ENCODE results near the gene LRRC40. TPM values are rescaled to one million over a fixed set of nuclear protein-coding genes. Genes with fewer than 3 reads are reported as not detected.

Gene LRRC40
- total RNA-seq, 4 donors from 2014 or later = 0.37 to 14.1 (median 12.2) TPM

DNA sequence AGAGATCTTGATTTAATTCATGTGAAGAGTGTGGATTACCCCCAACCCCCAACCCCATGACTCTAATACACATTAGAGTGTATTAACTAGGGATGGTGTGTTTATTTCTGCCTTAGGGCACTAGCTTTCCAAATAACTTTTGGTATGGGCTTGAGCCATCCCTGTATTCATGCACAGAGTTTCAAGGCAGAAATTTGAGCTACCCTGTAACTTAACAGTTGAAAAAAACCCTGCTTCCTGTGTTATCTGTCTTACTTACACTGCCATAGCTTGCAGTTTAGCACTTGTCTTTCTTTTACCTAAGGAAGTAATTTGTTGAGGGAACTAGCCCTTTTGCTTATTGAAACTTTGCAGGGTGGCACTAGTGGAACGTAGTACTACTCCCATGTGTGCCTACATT, 22.1 kb upstream of the LRRC40 start:
- WGBS, 2 donors (ENCODE audit: low coverage in 1 of 2) = 39 to 60% methylated on average over 1 of the region's 1 CpG
- Histone ChIP-seq H3K36me3 (peaks cover 0 to 42% (median 19%) of the 10 kb centered on the region in 4 donors), H3K27me3 (no peaks in the 10 kb centered on the region), H3K4me1 (peaks cover 13 to 40% (median 20%) of the 10 kb centered on the region in 4 donors), H3K4me3 (no peak overlapping the region), H3K27ac (no peak overlapping the region), H3K9me3 (no peaks in the 10 kb centered on the region)
- no peak for DNase-seq
- TF ChIP-seq EP300 (IDR thresholded peaks at IDR 0.05; ENCODE audit: low read depth) (no peak), POLR2A (IDR thresholded peaks at IDR 0.05) (no peak), POLR2AphosphoS5 (IDR thresholded peaks at IDR 0.05) (no peak), CTCF (IDR thresholded peaks at IDR 0.05) (no peak)
- intact Hi-C loops (cut with DNase I; ENCODE audit: low total_unique reads) (loop anchor here (10.0 kb wide), 1 partner anchor 837 kb away; no protein-coding TSS in a partner anchor), in situ Hi-C loops (cut with MboI; ENCODE audit: low pct_ligation_motif_present in 1 of 4, low pct_unique_long_range_greater_than_20kb in 1 of 4, low sequenced_read_pairs in 3 of 4) (loop anchor here (25.0 kb wide), 1 partner anchor 835 kb away; no protein-coding TSS in a partner anchor)

DNA sequence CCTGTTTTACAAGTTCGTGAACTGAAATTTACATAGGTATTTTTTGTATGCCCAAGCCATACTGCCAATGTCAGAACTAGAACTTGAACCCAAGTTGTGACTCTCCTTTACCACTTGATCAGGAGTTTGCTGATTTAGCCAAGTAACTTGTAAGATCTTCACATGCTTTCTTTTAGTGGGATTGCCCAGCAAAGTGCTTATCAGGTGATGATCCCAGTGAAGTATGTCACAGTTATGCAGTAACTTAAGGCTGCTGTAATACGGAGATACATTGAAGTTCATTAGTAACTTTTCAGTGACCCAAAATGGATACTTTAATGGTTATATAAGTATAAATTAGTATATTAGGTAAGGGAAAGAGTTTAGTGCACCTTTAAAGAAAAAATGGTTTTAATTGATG, 19.6 kb upstream of the LRRC40 start:
- no peak for DNase-seq
- WGBS, 2 donors (ENCODE audit: low coverage in 1 of 2) = 89 to 90% methylated on average over 2 of the region's 2 CpGs

GRCh38 chr1:70222716-70223235, 17.4 kb upstream of the LRRC40 start:
- 11 to 23% methylated on average over 3 of the region's 3 CpGs for WGBS, 2 donors (ENCODE audit: low coverage in 1 of 2)
- TF ChIP-seq POLR2AphosphoS5 (IDR thresholded peaks at IDR 0.05) (no peak), CTCF (IDR thresholded peaks at IDR 0.05) (no peak), EP300 (IDR thresholded peaks at IDR 0.05; ENCODE audit: low read depth) (no peak), POLR2A (IDR thresholded peaks at IDR 0.05) (no peak)
- Histone ChIP-seq H3K9me3 (no peaks in the 10 kb centered on the region), H3K27me3 (no peaks in the 10 kb centered on the region), H3K4me1 (peaks cover 14 to 52% (median 30%) of the 10 kb centered on the region in 4 donors), H3K4me3 (peak overlapping the region in 2 of 4 donors; percentile 74 to 75), H3K27ac (peak overlapping the region; percentile 94 to 99 (median 98)), H3K36me3 (no peaks in the 10 kb centered on the region)
- DNase-seq = no peak
- intact Hi-C loops (cut with DNase I; ENCODE audit: low total_unique reads) (loop anchor here (10.0 kb wide), 1 partner anchor 842 kb away; no protein-coding TSS in a partner anchor), in situ Hi-C loops (cut with MboI; ENCODE audit: low pct_ligation_motif_present in 1 of 4, low pct_unique_long_range_greater_than_20kb in 1 of 4, low sequenced_read_pairs in 3 of 4) (no loop called here)

More for the DNA sequence above, 19.6 kb upstream of the LRRC40 start:
- Histone ChIP-seq H3K36me3 (peaks cover 0 to 18% (median 9%) of the 10 kb centered on the region in 4 donors), H3K9me3 (no peaks in the 10 kb centered on the region), H3K4me3 (no peak overlapping the region), H3K4me1 (peaks cover 14 to 54% (median 30%) of the 10 kb centered on the region in 4 donors), H3K27ac (no peak overlapping the region), H3K27me3 (no peaks in the 10 kb centered on the region)
- no peak for TF ChIP-seq EP300 (IDR thresholded peaks at IDR 0.05; ENCODE audit: low read depth)
- no peak for TF ChIP-seq POLR2AphosphoS5 (IDR thresholded peaks at IDR 0.05)
- no peak for TF ChIP-seq POLR2A (IDR thresholded peaks at IDR 0.05)
- no peak for TF ChIP-seq CTCF (IDR thresholded peaks at IDR 0.05)
- in situ Hi-C loops (cut with MboI; ENCODE audit: low pct_ligation_motif_present in 1 of 4, low pct_unique_long_range_greater_than_20kb in 1 of 4, low sequenced_read_pairs in 3 of 4) (loop anchor here (25.0 kb wide), 1 partner anchor 837 kb away; no protein-coding TSS in a partner anchor), intact Hi-C loops (cut with DNase I; ENCODE audit: low total_unique reads) (loop anchor here (10.0 kb wide), 1 partner anchor 840 kb away; no protein-coding TSS in a partner anchor)

- 0% methylated on average over 15 to 70 of the region's 74 CpGs for WGBS, 2 donors (ENCODE audit: low coverage in 1 of 2)
- DNase-seq = peak; percentile 98
- H3K27me3 ChIP-seq = no peaks in the 10 kb centered on the region
- in situ Hi-C loops (cut with MboI; ENCODE audit: low pct_ligation_motif_present in 1 of 4, low pct_unique_long_range_greater_than_20kb in 1 of 4, low sequenced_read_pairs in 3 of 4) (no loop called here), intact Hi-C loops (cut with DNase I; ENCODE audit: low total_unique reads) (loop anchor here (10.0 kb wide), 1 partner anchor 843 kb away; no protein-coding TSS in a partner anchor)
- H3K4me3 ChIP-seq = peak within 1 kb of the TSS; percentile 52 to 78 (median 74)
- TF ChIP-seq POLR2AphosphoS5 (IDR thresholded peaks at IDR 0.05) = peak; percentile 87 to 89 (median 88)
- peak; percentile 85 for TF ChIP-seq POLR2A (IDR thresholded peaks at IDR 0.05)
- TF ChIP-seq CTCF (IDR thresholded peaks at IDR 0.05) = peak in 3 of 5 experiments; percentile 26 to 53 (median 30)
- no peak for TF ChIP-seq EP300 (IDR thresholded peaks at IDR 0.05; ENCODE audit: low read depth)
- peaks cover 14 to 39% (median 28%) of the 10 kb centered on the region in 4 donors for H3K4me1 ChIP-seq
- peak within 1 kb of the TSS; percentile 94 to 99 (median 98) for H3K27ac ChIP-seq
- no peaks in the 10 kb centered on the region for H3K36me3 ChIP-seq
- H3K9me3 ChIP-seq = no peaks in the 10 kb centered on the region
These were observed 16.1 kb upstream of the LRRC40 start, which contains the start of gene SRSF11 for GRCh38 chr1:70221238-70222121. TSS of gene SRSF11 (plus strand) at chr1:70221380. CDS start at chr1:70221637, 257 bp downstream.

All from transverse colon (tissue), 4 donors.